Natural killer cell treated with Interleukin-12 subunit alpha and Interleukin-12 subunit beta and Interleukin-15 and Interleukin-18, amount 100 ng/mL, for 72 hours (primary cell): Measurements from ENCODE around the gene ARMCX2. TPM values are rescaled to one million over a fixed set of nuclear protein-coding genes. Genes with fewer than 3 reads are reported as not detected.
"Not testable (repeated sequence)": the region's sequence is repeated elsewhere in the genome, so short reads cannot be mapped to it uniquely, and the experiment has no call there.

Source experiments
- ATAC-seq, 2 donors: fragments of 150-1000 bp; cut with Tn5 transposase in 1 of 2; sonication (Bioruptor Pico), chemical (Tn5 transposase) in 1 of 2; 2 replicates each; pipeline ENCODE4 v1.10.0; 2021
- DNase-seq: peaks from one replicate; pipeline ENCODE4 v3.0.0; 2022; ENCODE audit warnings: low spot score
- H3K27ac Mint-ChIP-seq, 2 donors: 1 replicate in 1 of 2; 2 replicates in 1 of 2; pipeline ENCODE4 v1.8.0; 2022; ENCODE audit warnings: mixed read lengths in 2 of 2, mild to moderate bottlenecking in 1 of 2, moderate library complexity in 1 of 2
- H3K27me3 Mint-ChIP-seq, 2 donors: 1 replicate in 1 of 2; 2 replicates in 1 of 2; pipeline ENCODE4 v1.8.0; 2022; ENCODE audit warnings: mixed read lengths in 2 of 2
- H3K36me3 Mint-ChIP-seq: one replicate; pipeline ENCODE4 v1.8.0; 2022; ENCODE audit warnings: mixed read lengths
- H3K4me1 Mint-ChIP-seq, 2 donors: 1 replicate in 1 of 2; 2 replicates in 1 of 2; pipeline ENCODE4 v1.8.0; 2022; ENCODE audit warnings: low read depth in 2 of 2, mixed read lengths in 2 of 2, mild to moderate bottlenecking in 1 of 2
- H3K4me3 Mint-ChIP-seq: one replicate; pipeline ENCODE4 v1.8.0; 2022; ENCODE audit warnings: mixed read lengths
- H3K9me3 Mint-ChIP-seq: 2 replicates; pipeline ENCODE4 v1.8.0; 2022; ENCODE audit warnings: mixed read lengths
- total RNA-seq, 2 donors: library from RNA; stranded (reverse); gene quantifications; one replicate each; pipeline ENCODE4 v1.2.3, GENCODE V29; 2022

Gene ARMCX2
- total RNA-seq, 2 donors from 2014 or later, result 4.3 to 5.7 TPM

DNA sequence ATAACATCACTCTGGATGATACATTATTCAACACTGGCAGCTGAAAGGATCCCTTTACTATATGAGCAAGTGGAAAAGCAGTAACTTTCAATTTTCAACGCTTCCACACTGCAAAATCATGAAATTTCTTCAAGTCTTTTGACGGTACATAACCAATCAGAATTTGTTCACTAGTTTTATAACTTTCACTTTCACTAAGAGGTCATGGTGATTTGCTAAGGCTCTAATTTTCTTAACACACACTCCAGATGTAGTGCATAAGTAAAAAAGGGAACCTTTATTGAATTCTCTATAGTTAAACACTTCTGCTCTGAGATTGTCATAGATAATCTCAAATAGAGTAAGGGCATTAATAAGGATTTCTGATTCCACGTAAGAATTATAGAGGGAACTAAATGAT is 4.1 kb downstream of the ARMCX2 start:
- H3K4me1 Mint-ChIP-seq, result peaks cover 0 to 10% of the 10 kb centered on the region in 2 donors
- DNase-seq, result no peak
- ATAC-seq, result no peak
- H3K9me3 Mint-ChIP-seq, result no peaks in the 10 kb centered on the region
- H3K27me3 Mint-ChIP-seq, result peaks cover 0 to 8% of the 10 kb centered on the region in 2 donors
- no peak overlapping the region for H3K4me3 Mint-ChIP-seq
- H3K36me3 Mint-ChIP-seq, result no peaks in the 10 kb centered on the region
- H3K27ac Mint-ChIP-seq, result no peak overlapping the region

DNA sequence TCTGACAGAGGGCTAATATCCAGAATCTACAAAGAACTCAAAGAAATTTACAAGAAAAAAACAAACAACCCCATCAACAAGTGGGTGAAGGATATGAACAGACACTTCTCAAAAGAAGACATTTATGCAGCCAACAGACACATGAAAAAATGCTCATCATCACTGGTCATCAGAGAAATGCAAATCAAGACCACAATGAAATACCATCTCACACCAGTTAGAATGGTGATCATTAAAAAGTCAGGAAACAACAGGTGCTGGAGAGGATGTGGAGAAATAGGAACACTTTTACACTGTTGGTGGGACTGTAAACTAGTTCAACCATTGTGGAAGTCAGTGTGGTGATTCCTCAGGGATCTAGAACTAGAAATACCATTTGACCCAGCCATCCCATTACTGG is 11.9 kb downstream of the ARMCX2 start:
- H3K4me3 Mint-ChIP-seq, H3K9me3 Mint-ChIP-seq, H3K27me3 Mint-ChIP-seq, H3K27ac Mint-ChIP-seq, H3K4me1 Mint-ChIP-seq, ATAC-seq, H3K36me3 Mint-ChIP-seq, DNase-seq: not testable (repeated sequence)

DNA sequence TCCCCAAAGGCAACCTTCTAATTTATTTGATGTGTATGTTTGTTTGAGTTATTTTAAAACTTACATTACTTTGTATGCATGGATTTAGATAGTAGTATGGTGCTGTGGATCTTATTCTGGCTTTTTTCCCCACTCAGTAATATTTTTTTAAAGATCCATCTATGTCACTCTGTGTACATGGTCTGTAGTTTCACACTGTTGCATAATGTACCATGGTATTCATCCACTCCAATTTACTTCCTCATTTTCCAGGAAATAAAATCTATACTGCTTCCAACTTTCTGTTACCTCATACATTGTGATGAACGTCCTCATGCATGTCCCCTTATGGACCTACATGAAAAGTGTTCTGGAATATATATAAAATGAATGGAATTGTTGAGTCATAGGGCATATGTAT is 17.6 kb downstream of the ARMCX2 start:
- H3K4me3 Mint-ChIP-seq, result no peak overlapping the region
- H3K9me3 Mint-ChIP-seq, result no peaks in the 10 kb centered on the region
- ATAC-seq (no peak), DNase-seq (no peak)
- peaks cover 0 to 9% of the 10 kb centered on the region in 2 donors for H3K27me3 Mint-ChIP-seq
- no peak overlapping the region for H3K27ac Mint-ChIP-seq
- no peaks in the 10 kb centered on the region for H3K36me3 Mint-ChIP-seq
- H3K4me1 Mint-ChIP-seq, result no peaks in the 10 kb centered on the region

DNA sequence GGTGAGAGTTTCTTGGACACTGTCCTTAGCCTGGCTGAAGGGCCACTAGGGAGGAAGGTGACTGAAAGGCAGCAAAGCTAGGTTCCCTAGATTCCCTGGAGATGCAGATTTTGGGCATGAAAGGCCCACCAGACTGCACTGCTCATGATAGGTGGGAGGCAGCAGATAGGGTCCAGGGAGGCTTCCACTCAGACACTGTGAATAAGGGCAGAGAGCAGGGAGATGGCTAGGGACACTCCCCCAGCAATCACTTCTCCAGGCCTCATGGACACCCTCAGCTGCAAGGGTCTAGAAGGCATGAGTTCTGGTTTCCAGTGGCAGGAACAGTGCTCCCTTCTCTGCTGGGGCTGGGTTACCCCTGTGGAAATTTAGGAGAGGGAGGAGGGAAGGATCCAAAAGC is 20.1 kb downstream of the ARMCX2 start:
- no peaks in the 10 kb centered on the region for H3K4me1 Mint-ChIP-seq
- ATAC-seq (no peak), DNase-seq (no peak)
- no peaks in the 10 kb centered on the region for H3K36me3 Mint-ChIP-seq
- H3K9me3 Mint-ChIP-seq, result no peaks in the 10 kb centered on the region
- H3K4me3 Mint-ChIP-seq, result no peak overlapping the region
- peaks cover 0 to 6% of the 10 kb centered on the region in 2 donors for H3K27me3 Mint-ChIP-seq
- H3K27ac Mint-ChIP-seq, result no peak overlapping the region

DNA sequence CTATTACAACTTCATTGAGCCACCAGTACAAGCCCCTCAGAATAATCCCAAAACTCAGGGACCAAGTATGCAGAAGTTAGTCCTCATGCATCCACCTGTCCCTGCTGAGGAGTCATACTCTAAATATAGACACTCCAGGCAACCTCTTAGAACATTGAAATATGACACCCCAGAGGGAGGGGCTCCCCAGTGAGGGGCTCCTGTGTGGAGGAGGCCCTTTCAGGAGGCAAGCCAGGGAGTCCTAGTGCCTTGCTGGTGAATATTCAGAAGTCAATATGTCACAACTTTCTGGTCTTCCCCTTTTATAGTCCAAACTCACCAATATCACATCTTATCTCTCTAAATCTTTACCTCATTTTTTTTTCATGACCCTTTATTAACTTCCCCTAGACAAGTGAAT is 40.3 kb downstream of the ARMCX2 start:
- Mint-ChIP-seq H3K27ac (peak overlapping the region in 1 of 2 donors; percentile 12), H3K4me1 (peaks cover 16 to 21% of the 10 kb centered on the region in 2 donors)

DNA sequence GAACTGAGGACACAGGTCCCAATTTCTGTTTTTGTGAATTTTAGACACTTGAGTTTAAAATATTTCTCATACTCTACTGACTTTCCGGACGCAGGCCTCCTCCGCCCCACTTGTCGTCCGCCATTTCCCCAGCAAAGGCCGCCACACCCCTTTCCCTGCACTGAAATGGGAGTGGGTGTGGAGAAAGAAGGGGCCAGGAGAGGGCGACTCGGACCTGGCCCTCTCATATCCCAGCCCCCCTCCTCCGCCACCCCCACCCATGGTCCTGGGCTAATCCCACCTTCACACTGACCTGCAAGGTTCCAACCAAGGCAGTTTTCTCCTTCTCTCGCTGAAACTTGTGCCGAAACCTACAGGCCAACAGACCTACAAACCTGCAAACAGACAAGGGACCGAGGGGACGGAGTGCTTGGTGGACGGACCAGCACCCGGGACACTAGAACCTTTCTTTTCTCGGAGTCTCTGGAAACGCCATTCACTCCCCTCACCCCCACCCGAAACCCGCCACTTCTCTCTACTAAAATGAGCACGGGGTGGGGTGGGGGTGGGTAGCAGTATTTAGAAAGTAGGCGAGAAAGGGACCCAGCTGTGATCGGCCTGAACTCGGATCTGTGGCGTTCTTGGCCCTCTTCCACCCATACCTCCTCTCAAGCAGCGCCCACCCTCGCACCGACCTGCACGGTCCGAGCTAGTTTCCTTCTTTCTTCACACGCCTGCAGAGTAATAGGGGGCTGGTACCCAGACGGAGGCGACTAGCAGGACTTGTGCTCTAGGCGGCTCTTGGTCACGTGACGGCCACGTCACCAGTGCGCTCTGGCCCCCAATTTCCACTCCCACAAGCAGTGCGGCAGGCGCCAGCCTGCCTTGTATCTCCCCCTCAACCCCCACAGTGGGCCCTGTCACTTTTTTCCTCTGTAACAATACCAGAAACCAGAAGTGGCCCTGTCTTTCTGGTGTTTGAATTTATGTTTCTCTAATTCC is 42.1 kb downstream of the ARMCX2 start, which contains the start of gene ARMCX6:
TSS of gene ARMCX6 (minus strand) at position 790 of the 981 bp plus-strand sequence. CDS start 1,380 bp downstream, outside the sequence.
- Mint-ChIP-seq H3K36me3 (no peaks in the 10 kb centered on the region), H3K27ac (peak within 1 kb of the TSS; percentile 71 to 74), H3K9me3 (no peaks in the 10 kb centered on the region), H3K4me3 (peak within 1 kb of the TSS; percentile 84), H3K27me3 (peaks cover 0 to 4% of the 10 kb centered on the region in 2 donors), H3K4me1 (peaks cover 6 to 12% of the 10 kb centered on the region in 2 donors)
- DNase-seq (peak; percentile 79), ATAC-seq (peak; percentile 86 to 88)

More for the DNA sequence above, 40.3 kb downstream of the ARMCX2 start:
- DNase-seq (no peak), ATAC-seq (no peak)
- peaks cover 0 to 4% of the 10 kb centered on the region in 2 donors for H3K27me3 Mint-ChIP-seq
- H3K4me3 Mint-ChIP-seq, result no peak overlapping the region
- no peaks in the 10 kb centered on the region for H3K9me3 Mint-ChIP-seq
- peaks cover 6% of the 10 kb centered on the region for H3K36me3 Mint-ChIP-seq

DNA sequence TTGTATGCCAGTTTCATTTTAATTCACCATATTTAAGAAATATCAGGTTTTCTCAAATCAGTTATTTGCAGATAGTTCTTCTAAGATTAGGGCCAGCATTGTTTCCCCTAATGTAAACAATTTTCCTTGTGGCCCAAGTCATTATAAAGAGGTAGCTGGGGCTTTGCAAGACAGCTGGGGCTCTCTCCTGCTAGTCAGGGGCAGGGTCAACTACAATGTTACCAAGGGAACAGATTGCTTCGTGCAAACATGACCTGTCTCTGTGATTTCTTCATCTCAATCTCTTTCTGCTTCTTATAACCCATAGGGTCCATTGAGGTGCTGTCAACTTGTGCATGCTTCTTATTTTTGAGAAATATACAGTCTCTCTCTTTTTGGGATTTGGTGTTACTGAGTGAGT is 53.9 kb downstream of the ARMCX2 start:
- Mint-ChIP-seq H3K4me3 (no peak overlapping the region), H3K36me3 (no peaks in the 10 kb centered on the region), H3K9me3 (no peaks in the 10 kb centered on the region), H3K27ac (no peak overlapping the region), H3K27me3 (peaks cover 13 to 20% of the 10 kb centered on the region in 2 donors), H3K4me1 (no peaks in the 10 kb centered on the region)
- DNase-seq (no peak), ATAC-seq (no peak)

Other genes starting within 250 kb of the ARMCX2 start
- 1 to 10 TPM; 2.7 to 7.4 TPM for gene ARMCX4, start 174.4 kb downstream of the ARMCX2 start, total RNA-seq
- gene ARMCX1, start 109.3 kb downstream of the ARMCX2 start, total RNA-seq, result not detected
- gene ARMCX6, start 41.9 kb downstream of the ARMCX2 start, total RNA-seq, result 10 to 100 TPM; 41.5 to 45.6 TPM
- 10 to 100 TPM; 39.4 to 45.1 TPM for gene ARMCX3, start 36.7 kb downstream of the ARMCX2 start, total RNA-seq